ENCODE data around the gene DIRAS3.

DNA sequence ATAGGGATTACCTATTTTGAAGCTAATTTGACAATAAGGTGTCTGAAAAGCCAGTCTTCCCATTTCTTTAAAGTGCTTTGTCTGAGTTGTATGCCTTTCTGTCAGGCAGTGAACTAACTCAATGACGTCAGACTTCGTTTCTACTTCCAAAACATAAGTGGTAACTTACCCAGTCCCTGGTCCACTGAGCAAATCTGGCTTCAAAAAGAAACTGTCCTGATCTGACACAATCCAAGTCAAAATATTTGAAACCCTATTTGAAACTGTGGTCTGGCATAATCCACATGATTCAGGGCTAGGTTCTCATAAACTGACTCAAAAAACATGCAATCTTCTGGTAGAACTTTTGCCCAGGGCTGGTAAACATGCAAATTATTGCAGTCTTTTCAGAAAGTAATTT, 34.0 kb downstream of the DIRAS3 start:
- TF ChIP-seq CTCF (IDR thresholded peaks at IDR 0.05; ENCODE audit: low read depth, low read length): no peak
- no peak for TF ChIP-seq POLR2A (IDR thresholded peaks at IDR 0.05; ENCODE audit: extremely low read depth, insufficient read length)
